ENCODE measurements around the gene LIPK. TPM values are rescaled to one million over a fixed set of nuclear protein-coding genes. Genes with fewer than 3 reads are reported as not detected.

Gene LIPK
- total and polyA plus RNA-seq, 9 of the 15 experiments (the other 6 are each of a cell fraction or from before 2014, with no cell fraction given), result not detected

DNA sequence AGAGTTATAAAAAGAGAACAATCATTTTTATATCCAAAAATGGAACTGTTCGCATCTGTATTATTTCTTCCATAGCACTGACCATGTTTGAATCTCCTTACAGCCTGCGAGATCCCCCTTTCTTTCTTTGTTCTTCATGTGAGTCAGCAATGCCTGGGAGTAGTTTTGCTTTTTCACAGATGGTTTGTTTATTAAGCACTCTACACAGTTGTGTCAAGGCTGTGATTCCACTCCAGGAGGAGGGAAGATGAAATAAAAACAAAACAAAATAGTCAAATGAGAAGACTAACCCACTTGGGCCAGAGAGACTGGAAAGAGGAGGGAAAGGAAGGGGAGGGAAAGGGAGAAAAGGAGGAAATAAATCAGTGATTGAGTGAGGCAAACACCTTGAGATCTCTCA, 34.0 kb upstream of the LIPK start:
- WGBS (ENCODE audit: insufficient coverage, low coverage, missing lambda C conversion rate), result 0% methylated on average over 1 of the region's 2 CpGs
- in situ Hi-C loops (cut with MboI), result no loop called here

More for the DNA sequence above, 34.0 kb upstream of the LIPK start:
- Histone ChIP-seq H3K27ac (ENCODE audit: extremely low read depth, low read depth, low read length) (no peak overlapping the region), H4K20me1 (replicated peaks; ENCODE audit: control insufficient read depth, insufficient read depth, low read length) (no peaks in the 10 kb centered on the region), H3K36me3 (ENCODE audit: control insufficient read depth, insufficient read depth, low read length) (no peaks in the 10 kb centered on the region), H3K4me1 (replicated peaks in 1 of 2; ENCODE audit: control insufficient read depth in 2 of 2, insufficient read depth in 2 of 2, low read length in 2 of 2) (no peaks in the 10 kb centered on the region), H3K9me1 (ENCODE audit: control insufficient read depth, insufficient read depth, low read length) (no peaks in the 10 kb centered on the region), H3K9ac (ENCODE audit: insufficient read depth in 1 of 2, low read depth in 2 of 2, low read length in 2 of 2) (no peak overlapping the region), H3K79me2 (ENCODE audit: control insufficient read depth, insufficient read depth, low read length) (no peaks in the 10 kb centered on the region), H2AFZ (ENCODE audit: low read depth, low read length) (no peak overlapping the region), H3K27me3 (ENCODE audit: control insufficient read depth in 2 of 2, insufficient read depth in 2 of 2, low read length in 2 of 2) (no peaks in the 10 kb centered on the region), H3K4me2 (ENCODE audit: insufficient read depth, low read length) (no peak overlapping the region), H3K9me3 (replicated peaks; ENCODE audit: control insufficient read depth, insufficient read depth, low read depth, low read length) (no peaks in the 10 kb centered on the region), H3K4me3 (no peak overlapping the region)
- FAIRE-seq (no peak), DNase-seq (ENCODE audit: extremely low read depth in 1 of 4, low spot score in 3 of 4) (no peak), ATAC-seq (no peak)
- CTCF ChIA-PET (ENCODE audit: low intra/inter-chr PET ratio), result no interaction called here
- POLR2A ChIA-PET, result no interaction called here
- TF ChIP-seq NKRF (IDR thresholded peaks at IDR 0.05; ENCODE audit: borderline replicate concordance) (no peak), TAL1 (IDR thresholded peaks at IDR 0.05) (no peak), PML (IDR thresholded peaks at IDR 0.05; ENCODE audit: low read length) (no peak), SMAD4 (CRISPR knock-in tag; conservative IDR thresholded peaks at IDR 0.05) (no peak), ESRRA (IDR thresholded peaks at IDR 0.05; ENCODE audit: borderline replicate concordance, low read depth) (no peak), CXXC5 (CRISPR knock-in tag; IDR thresholded peaks at IDR 0.05) (no peak)
- TF ChIP-seq, protein P1, sequence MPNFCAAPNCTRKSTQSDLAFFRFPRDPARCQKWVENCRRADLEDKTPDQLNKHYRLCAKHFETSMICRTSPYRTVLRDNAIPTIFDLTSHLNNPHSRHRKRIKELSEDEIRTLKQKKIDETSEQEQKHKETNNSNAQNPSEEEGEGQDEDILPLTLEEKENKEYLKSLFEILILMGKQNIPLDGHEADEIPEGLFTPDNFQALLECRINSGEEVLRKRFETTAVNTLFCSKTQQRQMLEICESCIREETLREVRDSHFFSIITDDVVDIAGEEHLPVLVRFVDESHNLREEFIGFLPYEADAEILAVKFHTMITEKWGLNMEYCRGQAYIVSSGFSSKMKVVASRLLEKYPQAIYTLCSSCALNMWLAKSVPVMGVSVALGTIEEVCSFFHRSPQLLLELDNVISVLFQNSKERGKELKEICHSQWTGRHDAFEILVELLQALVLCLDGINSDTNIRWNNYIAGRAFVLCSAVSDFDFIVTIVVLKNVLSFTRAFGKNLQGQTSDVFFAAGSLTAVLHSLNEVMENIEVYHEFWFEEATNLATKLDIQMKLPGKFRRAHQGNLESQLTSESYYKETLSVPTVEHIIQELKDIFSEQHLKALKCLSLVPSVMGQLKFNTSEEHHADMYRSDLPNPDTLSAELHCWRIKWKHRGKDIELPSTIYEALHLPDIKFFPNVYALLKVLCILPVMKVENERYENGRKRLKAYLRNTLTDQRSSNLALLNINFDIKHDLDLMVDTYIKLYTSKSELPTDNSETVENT (CRISPR knock-in tag; IDR thresholded peaks at IDR 0.05), result no peak
- no TSS peak for BruUV-seq (replicated peaks)
- intact Hi-C loops (cut with micrococcal nuclease), result no loop called here

All from K562 (cell line).